DOHH2 (cell line): ENCODE measurements around the gene CCDC134.

Experiments
- H3F3A ChIP-seq: fragments of 200-600 bp; sonication (generic), shearing (Covaris generic); 2 replicates; pipeline ENCODE4 v1.6.0; 2016; ENCODE audit warnings: antibody characterized with exemption, mild to moderate bottlenecking; ENCODE audit not compliant: control insufficient read depth, insufficient read depth
- H3K27ac ChIP-seq: fragments of 200-600 bp; sonication (generic); 2 replicates; pipeline ENCODE4 v1.5.1; 2014; ENCODE audit warnings: low read depth, mild to moderate bottlenecking, low read length, moderate library complexity
- H3K27me3 ChIP-seq: fragments of 200-600 bp; sonication (generic); 2 replicates; pipeline ENCODE4 v1.6.1; 2014; ENCODE audit warnings: mild to moderate bottlenecking, low read length, mixed read lengths; ENCODE audit not compliant: control insufficient read depth
- H3K36me3 ChIP-seq: fragments of 200-600 bp; sonication (generic); 2 replicates; pipeline ENCODE4 v1.6.1; 2014; ENCODE audit warnings: mild to moderate bottlenecking, low read length, moderate library complexity, mixed read lengths; ENCODE audit not compliant: control insufficient read depth
- H3K4me1 ChIP-seq: fragments of 200-600 bp; sonication (generic); 2 replicates; pipeline ENCODE4 v1.6.1; 2014; ENCODE audit warnings: mild to moderate bottlenecking, low read length, mixed read lengths; ENCODE audit not compliant: control insufficient read depth
- H3K4me2 ChIP-seq: fragments of 200-600 bp; sonication (generic); 2 replicates; pipeline ENCODE4 v1.6.0; 2014; ENCODE audit warnings: mild to moderate bottlenecking, low read length, moderate library complexity
- H3K4me3 ChIP-seq: fragments of 200-600 bp; sonication (generic); 2 replicates; pipeline ENCODE4 v1.5.1; 2014; ENCODE audit warnings: mild to moderate bottlenecking, low read length, mixed read lengths
- H3K79me2 ChIP-seq: fragments of 200-600 bp; sonication (generic); 2 replicates; pipeline ENCODE4 v1.6.1; 2014; ENCODE audit warnings: mild to moderate bottlenecking, low read length, mixed read lengths; ENCODE audit not compliant: control insufficient read depth
- H3K9me2 ChIP-seq: fragments of 200-600 bp; sonication (generic); replicated peaks from 2 replicates; pipeline ENCODE4 v1.6.1; 2014; ENCODE audit warnings: mild to moderate bottlenecking, low read length, mixed read lengths; ENCODE audit not compliant: control insufficient read depth
- H3K9me3 ChIP-seq: fragments of 200-600 bp; sonication (generic); 2 replicates; pipeline ENCODE4 v1.6.1; 2014; ENCODE audit warnings: antibody characterized with exemption, low read length, mixed read lengths; ENCODE audit not compliant: control insufficient read depth, insufficient read depth
- H4K20me1 ChIP-seq: fragments of 200-600 bp; sonication (generic); 2 replicates; pipeline ENCODE4 v1.6.0; 2014; ENCODE audit warnings: low read depth, mild to moderate bottlenecking, antibody characterized with exemption, low read length, moderate library complexity; ENCODE audit not compliant: control insufficient read depth, insufficient read depth
- CTCF ChIP-seq: fragments of 200-600 bp; sonication (generic); IDR thresholded peaks from one replicate; pipeline ENCODE4 v1.5.1; 2014; ENCODE audit warnings: antibody characterized with exemption, mild to moderate bottlenecking, low read depth, low read length; ENCODE audit not compliant: poor library complexity, severe bottlenecking
- EZH2phosphoT487 ChIP-seq: fragments of 200-600 bp; sonication (generic); IDR thresholded peaks from 2 replicates; pipeline ENCODE4 v1.6.1; 2017; ENCODE audit warnings: borderline replicate concordance, mild to moderate bottlenecking, antibody characterized with exemption, low read length, moderate library complexity, mixed read lengths

CCDC134 gene

GRCh38 chr22:41813726-41814410 lies 13.4 kb downstream of the CCDC134 start:
- no peak for TF ChIP-seq EZH2phosphoT487
- Histone ChIP-seq H3K27ac (no peak overlapping the region), H3K36me3 (peaks cover 34% of the 10 kb centered on the region), H3K4me3 (no peak overlapping the region), H3K4me1 (no peaks in the 10 kb centered on the region), H3K27me3 (no peaks in the 10 kb centered on the region), H3F3A (no peaks in the 10 kb centered on the region), H3K4me2 (no peak overlapping the region), H3K79me2 (no peaks in the 10 kb centered on the region), H3K9me2 (no peaks in the 10 kb centered on the region), H4K20me1 (no peaks in the 10 kb centered on the region), H3K9me3 (no peaks in the 10 kb centered on the region)

GRCh38 chr22:41815716-41816115 lies 15.2 kb downstream of the CCDC134 start:
- Histone ChIP-seq H3K9me3 (no peaks in the 10 kb centered on the region), H3K27me3 (no peaks in the 10 kb centered on the region), H3K4me1 (no peaks in the 10 kb centered on the region), H3K27ac (no peak overlapping the region), H3K9me2 (no peaks in the 10 kb centered on the region), H3K36me3 (peaks cover 27% of the 10 kb centered on the region), H4K20me1 (no peaks in the 10 kb centered on the region), H3K79me2 (no peaks in the 10 kb centered on the region), H3F3A (no peaks in the 10 kb centered on the region), H3K4me3 (no peak overlapping the region), H3K4me2 (no peak overlapping the region)
- TF ChIP-seq EZH2phosphoT487 (no peak), CTCF (no peak)

- Histone ChIP-seq H3K36me3 (peaks cover 27% of the 10 kb centered on the region), H3K27ac (no peak overlapping the region)
Observed at GRCh38 chr22:41816241-41816640, 15.8 kb downstream of the CCDC134 start.

More at GRCh38 chr22:41816241-41816640, 15.8 kb downstream of the CCDC134 start:
- H3K27me3 ChIP-seq = no peaks in the 10 kb centered on the region
- H3K4me3 ChIP-seq = no peak overlapping the region
- TF ChIP-seq EZH2phosphoT487 (no peak), CTCF (no peak)
- H4K20me1 ChIP-seq = no peaks in the 10 kb centered on the region
- no peak overlapping the region for H3K4me2 ChIP-seq
- no peaks in the 10 kb centered on the region for H3F3A ChIP-seq
- H3K79me2 ChIP-seq = no peaks in the 10 kb centered on the region
- H3K9me2 ChIP-seq = no peaks in the 10 kb centered on the region
- no peaks in the 10 kb centered on the region for H3K4me1 ChIP-seq
- H3K9me3 ChIP-seq = no peaks in the 10 kb centered on the region
